GM19455 (cell line): ENCODE data around the gene STAC3.
A peak's percentile ranks its signal among the peaks of the same experiment; 100 is the strongest.
"Not testable (repeated sequence)": the region's sequence is repeated elsewhere in the genome, so short reads cannot be mapped to it uniquely, and the experiment has no call there.

Experiments
- ATAC-seq: cut with Tn5 transposase; IDR thresholded peaks from one replicate; pipeline ENCODE4 v1.9.1; 2021; ENCODE audit not compliant: unreplicated experiment

The STAC3 gene

DNA sequence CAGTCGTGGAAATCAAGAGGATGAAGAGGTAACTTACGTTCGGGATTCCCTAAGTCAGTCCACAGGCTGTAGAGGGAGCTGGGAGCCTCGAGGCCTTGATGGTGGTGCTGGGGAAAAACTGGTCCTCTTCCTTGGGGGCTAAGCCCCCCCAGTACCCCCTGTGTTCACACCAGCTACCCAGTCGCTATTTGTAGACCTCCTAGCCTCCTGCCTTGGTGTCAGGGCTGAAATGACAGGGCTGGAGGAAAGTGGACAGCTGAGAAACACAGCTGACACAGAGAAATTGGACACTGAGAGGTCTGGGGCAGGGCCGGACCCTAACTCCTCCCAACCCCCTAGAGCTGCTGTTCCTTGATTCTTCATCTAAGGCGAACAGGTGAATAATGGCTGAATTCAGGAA, at the start of gene STAC3:
STAC3 (minus strand) TSS at position 232 of the 400 bp plus-strand sequence. CDS start 1,551 bp downstream, outside the sequence.
- ATAC-seq = no peak

- no peak for ATAC-seq
Observed at GRCh38 chr12:57299514-57300016, 48.6 kb upstream of the STAC3 start.

GRCh38 chr12:57296291-57296690, 45.3 kb upstream of the STAC3 start:
- ATAC-seq = no peak

DNA sequence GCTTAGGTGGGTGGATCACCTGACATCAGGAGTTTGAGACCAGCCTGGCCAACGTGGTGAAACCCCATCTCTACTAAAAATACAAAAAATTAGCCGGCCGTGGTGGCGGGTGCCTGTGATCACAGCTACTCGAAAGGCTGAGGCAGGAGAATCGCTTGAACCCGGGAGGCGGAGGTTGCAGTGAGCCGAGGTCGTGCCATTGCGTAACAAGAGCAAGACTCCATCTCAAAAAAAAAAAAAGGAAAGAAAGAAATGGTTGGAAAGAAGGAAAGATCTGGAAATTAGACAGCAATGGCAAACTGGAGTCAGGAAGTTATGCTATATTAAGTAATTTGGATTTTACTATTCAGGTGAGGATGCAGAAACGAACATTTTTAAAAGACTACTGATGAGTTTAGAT, 31.1 kb upstream of the STAC3 start:
- not testable (repeated sequence) for ATAC-seq

DNA sequence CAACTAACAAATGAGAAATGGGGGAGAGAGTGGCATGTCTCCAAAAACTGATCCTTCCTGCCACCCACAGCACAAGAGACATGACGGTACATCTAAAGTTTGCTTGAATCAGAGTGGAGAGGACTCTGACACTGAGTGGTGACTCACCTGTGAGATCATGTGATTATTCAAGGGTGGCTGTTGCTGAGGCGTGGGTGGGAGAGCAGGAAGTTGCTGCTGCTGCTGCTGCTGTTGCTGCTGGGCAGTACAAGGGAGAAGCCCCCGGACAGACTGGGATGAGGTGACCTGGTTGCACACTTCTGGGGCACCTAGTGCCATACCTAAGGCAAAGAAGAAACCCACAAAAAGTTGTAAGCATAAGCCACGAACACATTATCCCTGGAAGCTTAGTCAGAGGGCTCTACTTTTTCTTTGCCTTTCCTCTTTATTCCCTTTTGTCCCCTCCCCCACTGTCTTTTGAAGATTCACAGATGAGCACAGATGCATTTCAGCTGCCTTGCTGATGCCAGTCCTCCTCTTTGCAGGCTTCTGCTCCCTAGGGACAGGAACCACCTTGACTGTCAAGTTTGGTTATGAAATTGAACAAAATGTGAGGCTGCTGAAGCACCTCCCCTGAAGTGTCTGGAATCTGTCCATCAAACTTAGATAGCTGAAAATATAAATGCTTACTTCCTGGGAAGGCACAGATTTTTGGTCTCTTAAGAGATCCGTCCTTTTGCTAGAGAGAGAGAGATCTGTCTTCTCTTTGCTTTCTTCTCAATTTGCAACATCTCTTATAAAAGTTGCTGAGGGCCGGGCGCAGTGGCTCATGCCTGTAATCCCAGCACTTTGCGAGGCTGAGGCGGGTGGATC, 29.4 kb upstream of the STAC3 start:
- ATAC-seq = peak; percentile 93

GRCh38 chr12:57278465-57279381, 27.7 kb upstream of the STAC3 start:
- no peak for ATAC-seq

DNA sequence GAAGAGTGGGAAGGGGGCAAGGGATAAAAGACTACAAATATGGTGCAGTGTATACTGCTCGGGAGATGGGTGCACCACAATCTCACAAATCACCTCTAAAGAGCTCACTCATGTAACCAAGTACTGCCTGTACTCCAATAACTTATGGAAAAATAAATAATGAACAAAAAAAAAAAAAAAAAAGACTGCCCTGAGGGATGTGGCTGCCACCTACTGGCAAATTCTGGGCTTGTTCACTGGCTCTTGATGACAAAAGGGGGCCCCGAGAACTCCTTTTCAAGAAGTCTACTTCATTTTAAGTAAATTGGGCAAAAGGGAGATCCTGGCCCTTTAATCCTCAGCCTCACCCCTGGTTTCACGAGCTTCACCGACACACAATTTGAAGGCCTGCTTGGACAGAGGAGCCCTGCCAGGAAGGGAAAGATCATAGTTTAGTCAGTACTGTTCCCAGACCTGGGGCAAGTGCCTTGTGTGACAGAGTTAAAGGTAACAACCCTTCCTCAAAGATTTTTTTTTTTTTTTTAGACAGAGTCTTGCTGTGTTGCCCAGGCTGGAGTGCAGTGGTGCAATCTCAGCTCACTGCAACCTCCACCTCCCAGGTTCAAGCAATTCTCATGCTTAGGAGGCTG, 26.1 kb upstream of the STAC3 start:
- ATAC-seq = no peak

GRCh38 chr12:57276233-57276632, 25.2 kb upstream of the STAC3 start:
- not testable (repeated sequence) for ATAC-seq

DNA sequence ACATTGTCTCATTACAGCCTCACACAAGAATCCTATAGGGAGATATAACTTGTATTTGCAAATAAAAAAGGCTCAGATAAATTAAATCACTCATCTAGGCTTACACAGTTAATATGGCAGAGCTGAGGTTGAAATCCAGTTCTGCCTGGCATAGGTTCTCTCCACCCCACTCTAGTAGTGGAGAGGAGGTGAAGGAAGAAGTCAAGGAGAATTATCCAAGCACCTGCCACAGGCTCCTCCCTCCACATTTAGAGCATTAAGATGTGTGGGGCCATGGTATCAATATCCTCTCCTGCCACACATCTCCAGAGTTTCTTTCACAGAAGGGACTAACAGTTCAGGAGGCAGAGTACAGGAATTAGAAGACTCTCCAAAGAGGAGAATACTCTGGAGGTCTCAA, 22.5 kb upstream of the STAC3 start:
- no peak for ATAC-seq

- ATAC-seq = no peak
Observed at GRCh38 chr12:57272337-57273151, 21.6 kb upstream of the STAC3 start.

DNA sequence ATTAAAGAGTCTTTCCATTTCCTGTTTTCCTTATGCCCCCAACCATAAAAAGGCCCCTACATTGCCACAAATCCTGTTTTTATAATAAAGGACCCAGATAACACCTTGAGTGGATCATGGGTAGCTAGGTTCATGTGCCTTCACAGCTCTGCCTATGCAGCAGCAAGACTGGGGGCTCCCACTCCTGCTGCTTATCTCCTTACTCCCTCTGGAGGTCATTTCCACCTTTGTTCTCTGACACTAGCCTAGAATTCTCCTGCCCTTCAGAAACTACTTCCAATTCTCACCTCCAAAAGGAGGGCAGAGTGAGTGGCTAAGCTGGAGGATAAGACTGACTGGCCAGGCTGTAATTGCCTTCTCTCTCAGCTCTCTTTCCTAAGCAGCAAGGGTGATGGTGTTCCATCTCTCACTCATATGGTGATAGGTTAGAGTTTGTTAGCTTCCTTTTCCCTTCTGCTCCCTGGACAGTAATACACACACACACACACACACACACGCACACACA, 20.0 kb upstream of the STAC3 start:
- ATAC-seq = no peak

- no peak for ATAC-seq
Observed at GRCh38 chr12:57268264-57268663, 17.3 kb upstream of the STAC3 start.

- ATAC-seq = no peak
Observed at GRCh38 chr12:57266681-57267080, 15.7 kb upstream of the STAC3 start.

GRCh38 chr12:57263096-57263495, 12.1 kb upstream of the STAC3 start:
- ATAC-seq = no peak

DNA sequence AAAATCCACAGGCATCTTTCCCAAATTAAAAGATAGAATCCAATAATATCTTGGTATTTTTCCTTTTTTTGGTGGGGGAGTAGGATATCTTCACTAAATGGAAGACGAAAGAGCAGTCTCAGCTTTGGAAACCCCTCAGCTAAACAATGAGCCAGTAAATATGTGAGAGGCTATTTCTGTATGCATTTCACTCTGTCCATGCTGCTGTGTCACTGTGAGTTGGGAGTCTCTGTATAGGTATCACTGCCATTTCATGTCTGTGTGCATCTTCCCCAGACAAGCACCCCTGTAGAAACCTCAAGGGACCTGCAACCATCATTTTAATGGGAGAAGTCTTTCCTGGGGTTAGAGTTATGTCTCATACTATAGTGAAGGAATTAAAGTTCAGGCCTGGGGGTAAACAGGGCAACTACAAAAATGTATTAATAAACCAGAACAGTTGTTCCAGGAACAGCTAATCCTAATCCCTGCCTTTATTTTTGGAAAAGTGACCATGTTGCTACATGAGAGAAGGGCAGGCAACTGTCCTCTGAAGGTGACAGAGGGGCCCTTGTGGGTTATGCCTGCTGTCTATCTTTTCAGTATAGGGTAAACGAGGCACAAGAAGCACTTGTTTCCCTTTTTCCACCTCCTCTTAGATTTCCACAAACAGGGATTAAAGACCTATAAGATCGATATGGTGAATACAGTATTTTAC, 11.3 kb upstream of the STAC3 start:
- no peak for ATAC-seq

GRCh38 chr12:57261428-57261865, 10.5 kb upstream of the STAC3 start:
- ATAC-seq = no peak

- no peak for ATAC-seq
Observed at GRCh38 chr12:57260366-57260765, 9.4 kb upstream of the STAC3 start.

DNA sequence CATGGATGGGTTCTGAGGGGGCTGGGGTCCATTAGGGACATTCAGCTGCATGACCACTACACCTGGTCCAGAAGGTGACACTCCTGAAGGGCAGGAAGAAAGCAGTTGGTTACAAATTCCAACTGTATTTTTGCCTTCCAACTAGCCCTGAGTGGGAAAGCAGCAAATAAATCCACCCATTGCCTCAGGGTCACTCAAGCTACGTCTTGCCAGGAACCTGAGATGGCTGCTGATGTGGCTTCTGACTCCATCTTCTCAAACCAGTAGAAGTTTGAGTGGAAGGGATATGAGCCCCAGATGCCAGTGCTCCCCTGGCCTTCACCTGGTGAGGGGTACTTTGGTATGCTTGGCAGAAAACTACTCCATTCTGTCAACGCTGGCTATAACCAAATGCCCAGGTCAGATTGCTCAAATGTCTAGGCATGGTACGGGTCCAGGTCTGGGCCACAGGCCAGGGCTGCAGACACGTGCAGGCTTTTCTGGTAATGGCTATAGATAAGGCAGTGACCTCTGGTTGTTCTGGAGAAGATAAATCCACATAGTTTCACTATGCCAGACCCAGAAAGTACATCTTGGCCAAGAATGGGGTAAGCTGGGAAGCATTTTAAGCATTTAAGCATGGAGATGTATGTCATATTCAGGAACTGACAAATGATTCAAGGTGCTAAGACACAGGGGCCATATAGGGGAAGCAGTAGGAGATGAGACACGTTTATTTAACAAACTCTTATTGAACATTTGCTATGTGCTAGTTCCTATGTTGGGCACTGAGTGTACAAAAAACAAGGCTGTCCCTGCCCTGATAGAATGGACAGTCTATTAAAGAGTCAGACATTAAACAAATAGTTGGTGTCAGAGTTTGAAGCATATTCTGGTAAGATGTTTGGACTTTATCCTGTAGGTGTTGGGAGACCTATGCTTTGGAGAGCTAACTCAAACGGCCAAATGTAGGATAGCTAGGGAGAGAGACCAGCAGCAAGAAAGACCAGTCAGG, 8.3 kb upstream of the STAC3 start:
- ATAC-seq = no peak
